ENCODE results near the gene GINS3.

DNA sequence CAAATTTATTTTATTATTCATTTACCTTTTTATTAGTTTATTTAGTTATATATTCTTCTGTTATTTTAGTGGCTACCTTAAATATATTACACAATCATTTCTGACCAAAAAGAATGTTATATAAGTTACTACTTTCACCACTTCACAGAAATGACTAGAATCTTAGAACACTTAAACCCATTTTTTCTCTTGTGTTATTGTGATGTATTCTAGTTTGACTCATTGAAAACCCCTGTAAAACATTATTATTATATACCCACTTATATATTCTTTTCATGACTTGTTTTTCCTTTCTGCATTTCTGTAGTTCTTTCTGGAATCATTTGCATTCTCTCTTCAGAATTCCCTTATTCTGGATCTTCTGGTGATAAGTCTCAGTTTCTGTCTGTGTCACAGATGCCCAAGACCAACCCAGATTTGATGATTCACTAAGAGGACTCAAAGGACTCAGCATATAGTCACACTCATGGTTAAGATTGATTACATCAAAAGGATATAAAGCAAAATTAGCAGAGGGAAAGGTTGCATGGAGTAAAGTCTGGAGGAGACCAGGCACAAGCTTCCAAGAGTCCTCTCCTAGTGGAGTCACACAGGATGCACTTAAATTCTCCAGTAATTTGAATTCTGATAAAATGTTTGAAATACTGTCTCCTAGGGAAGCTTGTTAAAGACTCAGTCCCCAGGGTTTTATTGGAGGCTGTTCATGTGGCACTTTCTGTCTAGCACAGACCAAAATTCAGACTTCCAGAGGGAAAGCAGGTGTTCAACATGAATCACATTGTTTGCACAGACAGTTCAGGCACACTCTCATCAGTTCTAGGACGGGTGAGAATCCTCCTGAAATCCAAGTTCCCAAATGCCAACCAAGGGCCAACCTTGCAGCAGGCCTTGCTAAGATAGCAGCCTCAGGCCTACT lies 7.7 kb downstream of the GINS3 start:
- TF ChIP-seq, protein P1, sequence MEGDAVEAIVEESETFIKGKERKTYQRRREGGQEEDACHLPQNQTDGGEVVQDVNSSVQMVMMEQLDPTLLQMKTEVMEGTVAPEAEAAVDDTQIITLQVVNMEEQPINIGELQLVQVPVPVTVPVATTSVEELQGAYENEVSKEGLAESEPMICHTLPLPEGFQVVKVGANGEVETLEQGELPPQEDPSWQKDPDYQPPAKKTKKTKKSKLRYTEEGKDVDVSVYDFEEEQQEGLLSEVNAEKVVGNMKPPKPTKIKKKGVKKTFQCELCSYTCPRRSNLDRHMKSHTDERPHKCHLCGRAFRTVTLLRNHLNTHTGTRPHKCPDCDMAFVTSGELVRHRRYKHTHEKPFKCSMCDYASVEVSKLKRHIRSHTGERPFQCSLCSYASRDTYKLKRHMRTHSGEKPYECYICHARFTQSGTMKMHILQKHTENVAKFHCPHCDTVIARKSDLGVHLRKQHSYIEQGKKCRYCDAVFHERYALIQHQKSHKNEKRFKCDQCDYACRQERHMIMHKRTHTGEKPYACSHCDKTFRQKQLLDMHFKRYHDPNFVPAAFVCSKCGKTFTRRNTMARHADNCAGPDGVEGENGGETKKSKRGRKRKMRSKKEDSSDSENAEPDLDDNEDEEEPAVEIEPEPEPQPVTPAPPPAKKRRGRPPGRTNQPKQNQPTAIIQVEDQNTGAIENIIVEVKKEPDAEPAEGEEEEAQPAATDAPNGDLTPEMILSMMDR (conservative IDR thresholded peaks at IDR 0.05; ENCODE audit: low read depth, low read length), result no peak
- TF ChIP-seq EZH2 (IDR thresholded peaks at IDR 0.05; ENCODE audit: low read length, unreplicated experiment) (no peak), EZH2phosphoT487 (IDR thresholded peaks at IDR 0.05; ENCODE audit: borderline replicate concordance, low read length) (no peak)
